PC-3 (cell line): ENCODE measurements around the gene SLC39A11. TPM values are rescaled to one million over a fixed set of nuclear protein-coding genes. Genes with fewer than 3 reads are reported as not detected.

Experiments
- ATAC-seq: fragments of 200-7000 bp; cut with Tn5 transposase; 2 replicates; pipeline ENCODE4 v1.9.1; 2020; ENCODE audit warnings: mild to moderate bottlenecking, moderate library complexity
- BruUV-seq: library from RNA; stranded (reverse); fragments of 400-500 nt; replicated peaks from 2 replicates; lab custom pipeline; 2021; lab: Mats Ljungman, UMichigan
- CTCF ChIA-PET: fragments of 300-600 bp; sonication (Branson Sonifier 250); formaldehyde crosslinking; loops from one replicate; lab custom pipeline; 2022; ENCODE audit warnings: antibody characterized with exemption; lab: Charles Lee
- POLR2A ChIA-PET: fragments of 300-600 bp; sonication (Branson Sonifier 250); formaldehyde crosslinking; loops from one replicate; lab custom pipeline; 2022; ENCODE audit warnings: antibody characterized with exemption; ENCODE audit not compliant: unreplicated experiment; lab: Charles Lee
- DNase-seq: peaks from one replicate; pipeline ENCODE4 v3.0.0-alpha.2; 2015
- H2AFZ ChIP-seq: fragments of 300-600 bp; sonication (generic); 2 replicates; pipeline ENCODE4 v1.6.0; 2016; ENCODE audit warnings: antibody characterized with exemption, low read length
- H3F3A ChIP-seq: fragments of 300-600 bp; sonication (generic); one replicate; pipeline ENCODE4 v1.6.0; 2017; ENCODE audit warnings: antibody characterized with exemption, low read length, control low read depth, mild to moderate bottlenecking; ENCODE audit not compliant: unreplicated experiment
- H3K27ac ChIP-seq: fragments of 300-600 bp; sonication (generic); 2 replicates; pipeline ENCODE4 v1.5.1; 2016; ENCODE audit warnings: mild to moderate bottlenecking, low read length
- H3K27me3 ChIP-seq: fragments of 300-600 bp; sonication (generic); 2 replicates; pipeline ENCODE4 v1.6.1; 2016; ENCODE audit warnings: low read length, mixed read lengths
- H3K36me3 ChIP-seq: fragments of 300-600 bp; sonication (generic); 2 replicates; pipeline ENCODE4 v1.6.1; 2016; ENCODE audit warnings: low read depth, mixed run types, low read length, mixed read lengths
- H3K4me1 ChIP-seq: fragments of 300-600 bp; sonication (generic); 2 replicates; pipeline ENCODE4 v1.5.1; 2016; ENCODE audit warnings: low read length; ENCODE audit not compliant: insufficient read depth
- H3K4me2 ChIP-seq: fragments of 300-600 bp; sonication (generic); 2 replicates; pipeline ENCODE4 v1.6.0; 2016; ENCODE audit warnings: low read length
- H3K4me3 ChIP-seq: fragments of 300-600 bp; sonication (generic); 2 replicates; pipeline ENCODE4 v1.5.1; 2016; ENCODE audit warnings: mild to moderate bottlenecking, low read length, mixed read lengths
- H3K79me2 ChIP-seq: fragments of 300-600 bp; sonication (generic); 2 replicates; pipeline ENCODE4 v1.6.1; 2017; ENCODE audit warnings: low read length, mixed read lengths
- H3K9ac ChIP-seq: fragments of 300-600 bp; sonication (generic); 2 replicates; pipeline ENCODE4 v1.6.0; 2016; ENCODE audit warnings: mild to moderate bottlenecking, low read length
- H3K9me2 ChIP-seq: fragments of 300-600 bp; sonication (generic); replicated peaks from 2 replicates; pipeline ENCODE4 v1.6.1; 2016; ENCODE audit warnings: mixed run types, low read length, mixed read lengths
- H3K9me3 ChIP-seq: fragments of 300-600 bp; sonication (generic); 2 replicates; pipeline ENCODE4 v1.6.1; 2016; ENCODE audit warnings: low read length, mixed read lengths
- H4K20me1 ChIP-seq: fragments of 300-600 bp; sonication (generic); 2 replicates; pipeline ENCODE4 v1.6.1; 2016; ENCODE audit warnings: low read length, mixed read lengths
- CTCF ChIP-seq: fragments of 300-600 bp; sonication (generic); conservative IDR thresholded peaks from 2 replicates; pipeline ENCODE4 v1.5.1; 2017; ENCODE audit warnings: antibody characterized with exemption, low read depth, mild to moderate bottlenecking, low read length
- EZH2 ChIP-seq: fragments of 300-600 bp; sonication (generic); IDR thresholded peaks from one replicate; pipeline ENCODE4 v1.6.1; 2017; ENCODE audit warnings: antibody characterized with exemption, mild to moderate bottlenecking, low read length; ENCODE audit not compliant: unreplicated experiment
- EZH2phosphoT487 ChIP-seq: fragments of 300-600 bp; sonication (generic); IDR thresholded peaks from 2 replicates; pipeline ENCODE4 v1.6.1; 2018; ENCODE audit warnings: mild to moderate bottlenecking, antibody characterized with exemption, low read length, borderline replicate concordance
- intact Hi-C: fragments of 100-400 bp; cut with micrococcal nuclease; formaldehyde crosslinking; loops from 2 replicates; pipeline ENCODE4 v1.9.0; 2023
- total RNA-seq: library from RNA; depleted of rRNA; stranded (reverse); fragments of >200 nt; gene quantifications from 2 replicates; pipeline ENCODE4 v1.2.3, GENCODE V29; 2014

Gene SLC39A11
- total RNA-seq, 1 experiment from 2014 or later, result 37.7 TPM

DNA sequence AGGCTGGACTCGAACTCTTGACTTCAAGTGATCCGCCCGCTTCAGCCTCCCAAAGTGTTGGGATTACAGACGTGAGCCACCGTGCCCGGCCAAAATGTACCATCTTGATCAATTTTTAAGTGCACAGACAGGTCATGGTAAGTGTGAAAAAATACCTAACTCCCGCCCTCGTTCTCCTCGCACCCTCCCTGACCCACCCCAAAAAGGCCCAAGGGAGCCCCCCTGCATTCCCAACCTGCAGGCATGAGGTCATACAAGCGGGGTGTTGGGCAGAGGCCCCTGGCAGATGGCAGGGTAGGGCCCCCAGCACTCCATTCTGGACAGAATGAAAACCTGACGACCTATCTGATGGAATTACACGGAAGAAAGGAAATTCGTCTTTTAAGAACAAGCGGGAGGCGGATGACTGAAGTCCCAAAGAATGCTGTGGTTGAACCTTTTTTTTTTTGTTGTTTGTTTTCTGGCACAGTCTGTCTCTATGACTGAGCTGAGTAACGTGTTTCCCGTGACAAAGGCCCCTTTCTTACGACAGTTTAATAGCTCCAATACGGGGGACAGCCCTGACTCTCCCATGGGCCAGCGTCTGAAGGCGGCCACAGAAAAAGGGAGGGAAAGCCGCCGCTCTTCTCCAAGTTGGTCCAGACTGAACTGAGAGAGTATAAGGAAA is 376.4 kb downstream of the SLC39A11 start:
- POLR2A ChIA-PET, result interaction anchor here (0.6 to 1.0 kb wide), 9 partner anchors 9 to 127 kb away, joined by 3 to 25 read pairs (median 8); no protein-coding TSS in a partner anchor
- H3K9me2 ChIP-seq, result no peaks in the 10 kb centered on the region
- peak overlapping the region; percentile 58 for H3K4me2 ChIP-seq
- H3K9me3 ChIP-seq, result no peaks in the 10 kb centered on the region
- peaks cover 4% of the 10 kb centered on the region; the same call in 1 of the 2 replicates for H3K36me3 ChIP-seq
- ATAC-seq (peak; percentile 95), DNase-seq (peak; percentile 99)
- H3K4me3 ChIP-seq, result no peak overlapping the region
- H3K27ac ChIP-seq, result peak overlapping the region; percentile 95
- CTCF ChIA-PET, result interaction anchor here (0.6 to 1.0 kb wide), 15 partner anchors 8 to 595 kb away, joined by 3 to 10 read pairs (median 4); partner anchors contain the start of gene SOX9
- H2AFZ ChIP-seq, result no peak overlapping the region
- no peaks in the 10 kb centered on the region for H3K27me3 ChIP-seq
- no peaks in the 10 kb centered on the region for H3F3A ChIP-seq
- H4K20me1 ChIP-seq, result no peaks in the 10 kb centered on the region
- no TSS peak for BruUV-seq
- H3K4me1 ChIP-seq, result peaks cover 36% of the 10 kb centered on the region
- TF ChIP-seq CTCF (no peak), EZH2 (no peak), EZH2phosphoT487 (no peak)
- peak overlapping the region; percentile 89 for H3K9ac ChIP-seq
- H3K79me2 ChIP-seq, result peaks cover 4% of the 10 kb centered on the region; the same call in 1 of the 2 replicates
- intact Hi-C loops, result loop anchor here (1.0 to 10.0 kb wide), 5 partner anchors 10 to 291 kb away; no protein-coding TSS in a partner anchor

DNA sequence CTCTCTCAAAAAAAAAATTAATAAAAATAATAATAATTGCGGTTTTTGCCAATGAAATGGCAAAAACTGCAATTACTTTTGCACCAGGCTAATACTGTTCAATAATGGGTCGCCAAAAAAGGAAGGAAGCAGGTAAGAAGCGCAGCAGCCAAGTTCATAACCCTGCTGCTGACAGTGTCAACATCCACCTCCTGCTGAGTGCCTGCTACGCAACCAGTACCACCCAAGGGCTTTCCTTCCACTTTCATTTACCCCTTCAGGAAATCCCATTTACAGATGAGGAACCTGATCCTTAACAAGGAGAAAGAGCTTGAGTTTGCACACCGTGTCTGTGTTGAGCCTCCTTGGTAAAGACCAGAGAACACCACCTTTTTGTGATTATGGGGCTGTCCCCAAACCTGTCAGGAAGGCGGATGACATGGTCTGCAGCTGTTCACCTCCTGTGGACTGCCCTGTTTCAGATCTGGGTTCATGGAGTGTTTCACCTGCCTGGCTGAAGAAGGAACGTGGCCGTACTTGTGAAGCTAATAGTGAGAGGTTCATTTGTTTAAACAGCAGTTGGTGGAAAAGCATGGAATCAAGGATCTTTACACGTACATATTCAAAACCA is 378.0 kb downstream of the SLC39A11 start:
- Histone ChIP-seq H3K9me3 (0 out of 2 replicates have a peak, but pooled peaks cover 5% of the 10 kb centered on the region), H3K36me3 (peaks cover 9% of the 10 kb centered on the region; the same call in 1 of the 2 replicates), H3K79me2 (peaks cover 4% of the 10 kb centered on the region; the same call in 1 of the 2 replicates), H3F3A (no peaks in the 10 kb centered on the region), H3K4me3 (no peak overlapping the region), H2AFZ (no peak overlapping the region), H3K9me2 (no peaks in the 10 kb centered on the region), H3K27ac (peak overlapping the region; percentile 95), H3K4me2 (no peak overlapping the region), H3K27me3 (no peaks in the 10 kb centered on the region), H4K20me1 (no peaks in the 10 kb centered on the region), H3K9ac (no peak overlapping the region), H3K4me1 (peaks cover 52% of the 10 kb centered on the region)
- BruUV-seq, result no TSS peak
- POLR2A ChIA-PET, result no interaction called here
- TF ChIP-seq EZH2 (no peak), EZH2phosphoT487 (no peak), CTCF (no peak)
- CTCF ChIA-PET, result no interaction called here
- DNase-seq (no peak), ATAC-seq (no peak)
- intact Hi-C loops, result loop anchor here (10.0 kb wide), 1 partner anchor 290 kb away; no protein-coding TSS in a partner anchor
